IPS-18c (cell line): ENCODE results near the gene ADSL.
"Not testable (repeated sequence)": the region's sequence is repeated elsewhere in the genome, so short reads cannot be mapped to it uniquely, and the experiment has no call there.

ENCODE experiments used
- H3K4me3 ChIP-seq: 2 replicates; pipeline ENCODE4 v1.7.0; 2013; ENCODE audit warnings: low read depth, mild to moderate bottlenecking, low read length, moderate library complexity; ENCODE audit not compliant: insufficient read depth
- H3K9me3 ChIP-seq: one replicate; pipeline ENCODE4 v1.6.1; 2013; ENCODE audit warnings: mild to moderate bottlenecking, low read length, moderate library complexity; ENCODE audit not compliant: control insufficient read depth, insufficient read depth

The ADSL gene

DNA sequence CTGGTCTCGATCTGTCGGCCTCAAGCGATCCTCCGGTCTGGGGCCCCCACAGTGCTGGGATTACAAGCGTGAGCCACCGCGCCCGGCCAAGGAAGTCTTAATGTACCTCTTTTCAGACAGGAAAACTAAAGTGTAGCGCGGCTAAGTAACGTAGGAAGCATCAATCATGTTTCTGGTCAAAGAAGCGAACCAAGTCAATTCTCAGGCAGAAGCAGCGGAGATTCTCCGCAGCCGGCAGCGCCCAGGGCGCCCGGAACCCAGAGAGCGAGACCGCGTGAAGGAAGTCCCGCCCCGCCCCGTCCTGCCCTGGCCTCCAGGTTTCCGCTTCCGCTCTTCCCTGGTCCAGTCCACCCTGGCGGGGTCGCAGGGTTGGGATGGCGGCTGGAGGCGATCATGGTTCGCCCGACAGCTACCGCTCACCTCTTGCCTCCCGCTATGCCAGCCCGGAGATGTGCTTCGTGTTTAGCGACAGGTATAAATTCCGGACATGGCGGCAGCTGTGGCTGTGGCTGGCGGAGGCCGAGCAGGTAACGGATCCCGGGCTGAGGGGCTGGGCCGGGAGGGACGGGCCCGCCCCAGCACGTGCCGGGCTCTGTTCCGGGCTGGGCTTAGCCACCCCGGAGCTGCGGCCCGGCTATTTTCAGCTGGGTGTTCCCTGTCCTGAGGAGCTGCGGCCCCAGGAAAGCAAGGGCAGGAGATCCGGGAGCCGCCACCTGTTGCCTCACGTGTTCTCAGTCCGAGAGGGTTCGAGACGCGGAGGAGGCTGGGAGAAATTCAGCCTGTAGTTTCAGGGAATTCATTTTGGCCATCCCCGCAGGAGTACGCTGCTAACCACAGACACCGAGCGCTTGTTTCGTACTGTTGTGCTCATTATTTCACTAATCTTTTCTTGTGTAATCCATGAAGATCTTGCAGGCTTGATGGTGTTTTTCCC, at the start of gene ADSL:
ADSL (plus strand) TSS at position 316 of the 934 bp plus-strand sequence; CDS start at position 375, 59 bp downstream.
- Histone ChIP-seq H3K9me3 (no peaks in the 10 kb centered on the region), H3K4me3 (peak within 1 kb of the TSS; percentile 94)

DNA sequence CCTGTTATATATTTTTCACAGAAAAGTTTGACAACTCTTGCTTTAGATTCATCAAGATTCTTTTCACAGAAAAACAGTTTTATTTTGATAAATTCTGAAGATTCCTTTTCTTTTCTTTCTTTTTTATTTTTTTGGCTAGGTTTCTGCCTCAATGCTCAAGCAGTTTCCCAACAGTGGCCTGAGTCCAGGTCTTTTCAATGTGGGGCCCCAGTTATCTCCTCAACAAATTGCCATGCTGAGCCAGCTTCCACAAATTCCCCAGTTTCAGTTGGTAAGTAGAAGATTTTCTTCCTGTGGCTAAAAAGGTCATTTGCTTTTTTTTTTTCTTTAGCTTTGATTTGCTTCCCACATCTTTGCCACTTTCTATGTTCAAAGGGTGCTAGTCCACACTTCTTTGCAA, 46.0 kb upstream of the ADSL start:
- H3K9me3 ChIP-seq, result no peaks in the 10 kb centered on the region
- no peak overlapping the region for H3K4me3 ChIP-seq

DNA sequence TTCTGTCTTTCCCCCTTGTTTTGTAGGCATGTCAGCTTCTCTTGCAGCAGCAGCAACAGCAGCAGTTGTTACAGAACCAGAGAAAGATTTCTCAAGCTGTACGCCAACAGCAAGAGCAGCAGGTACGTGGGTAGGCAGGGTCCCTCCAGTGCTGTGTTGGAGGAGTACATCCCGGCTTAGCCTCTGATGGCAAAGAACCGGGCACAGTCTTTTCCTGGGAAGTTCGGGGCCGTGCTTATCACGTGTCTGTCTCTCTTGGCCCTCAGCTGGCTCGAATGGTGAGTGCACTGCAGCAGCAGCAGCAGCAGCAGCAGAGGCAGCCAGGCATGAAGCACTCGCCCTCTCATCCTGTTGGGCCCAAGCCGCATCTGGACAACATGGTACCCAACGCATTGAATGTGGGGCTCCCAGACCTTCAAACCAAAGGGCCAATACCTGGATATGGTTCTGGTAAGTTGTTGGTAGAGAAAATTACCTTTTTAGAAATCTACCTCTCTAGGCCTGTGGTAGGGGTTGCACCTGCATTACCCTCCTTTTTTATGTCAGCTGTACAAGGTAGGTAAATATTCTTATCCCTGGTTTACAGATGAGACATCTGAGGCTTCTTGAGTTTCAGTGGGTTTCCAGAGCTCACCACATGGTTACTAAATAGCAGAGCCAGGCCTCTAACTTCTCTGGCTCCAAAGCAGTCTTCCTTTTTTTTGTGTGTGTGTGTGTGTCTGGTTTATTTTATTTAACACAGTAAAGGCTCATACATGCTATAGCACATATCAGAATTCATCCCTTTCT, 45.2 kb upstream of the ADSL start:
- H3K9me3 ChIP-seq, result no peaks in the 10 kb centered on the region
- no peak overlapping the region for H3K4me3 ChIP-seq

DNA sequence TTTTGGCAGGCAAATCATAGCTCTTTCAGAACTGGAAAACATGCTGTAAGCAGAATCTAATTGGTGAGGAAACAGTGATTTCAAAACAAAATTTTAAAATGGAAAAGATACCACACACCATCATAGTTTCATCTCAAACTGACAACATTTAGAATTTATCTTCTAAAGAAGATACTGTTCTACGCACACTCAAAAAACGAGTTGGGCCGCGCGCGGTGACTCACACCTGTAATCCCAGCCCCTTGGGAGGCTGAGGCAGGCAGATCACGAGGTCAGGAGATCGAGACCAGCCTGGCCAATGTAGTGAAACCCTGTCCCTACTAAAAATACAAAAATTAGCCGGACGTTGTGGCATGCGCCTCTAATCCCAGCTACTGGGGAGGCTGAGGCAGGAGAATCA, 44.2 kb upstream of the ADSL start:
- Histone ChIP-seq H3K9me3 (no peaks in the 10 kb centered on the region), H3K4me3 (no peak overlapping the region)

DNA sequence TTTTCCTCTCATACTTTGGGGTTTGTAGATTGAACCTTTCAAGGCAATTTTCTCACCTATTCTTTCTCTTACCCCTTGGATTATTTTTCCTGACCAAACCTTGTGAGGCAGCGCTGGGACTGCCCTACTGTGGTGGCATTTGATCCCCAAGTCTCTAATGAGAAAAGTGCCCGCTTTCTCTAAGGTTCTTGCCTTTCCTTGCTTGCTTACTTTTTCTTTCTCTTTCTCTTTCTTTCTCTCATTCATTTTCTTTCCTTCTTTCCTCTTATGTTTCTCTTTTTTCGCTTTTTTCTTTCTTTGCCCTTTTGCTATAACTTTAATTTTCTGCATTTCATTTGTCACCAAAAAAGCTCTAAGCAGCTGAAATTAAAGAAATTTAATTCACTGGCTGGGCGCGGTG, 40.7 kb upstream of the ADSL start:
- H3K9me3 ChIP-seq, result no peaks in the 10 kb centered on the region
- H3K4me3 ChIP-seq, result no peak overlapping the region

DNA sequence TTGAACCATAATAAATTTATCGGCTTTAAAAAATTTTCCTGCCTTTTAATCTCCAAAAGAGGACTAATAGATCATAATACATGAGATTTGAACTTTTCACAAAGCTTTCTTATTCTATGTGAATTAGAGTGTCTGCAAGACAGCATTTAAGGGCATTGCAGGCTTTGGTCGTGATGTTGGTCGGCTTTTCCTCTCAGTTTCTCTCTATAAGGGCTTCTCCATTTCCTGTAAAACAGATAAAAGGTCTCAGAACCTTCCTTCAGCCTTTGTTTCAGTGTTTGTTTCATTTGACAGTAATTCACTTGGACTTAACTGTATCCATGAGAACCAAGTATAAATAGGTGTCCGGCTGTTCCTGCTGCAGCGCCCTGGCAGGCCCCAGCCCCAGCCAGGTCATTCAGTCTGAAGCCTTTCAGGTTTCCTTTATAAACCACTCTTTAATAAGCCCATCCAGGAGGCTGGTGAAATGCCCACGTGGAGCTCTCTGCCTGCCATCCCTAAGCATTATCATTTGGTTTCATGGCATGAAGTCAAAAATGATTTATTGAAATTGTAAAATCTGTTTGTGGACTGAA, 37.2 kb upstream of the ADSL start:
- Histone ChIP-seq H3K4me3 (no peak overlapping the region), H3K9me3 (no peaks in the 10 kb centered on the region)

DNA sequence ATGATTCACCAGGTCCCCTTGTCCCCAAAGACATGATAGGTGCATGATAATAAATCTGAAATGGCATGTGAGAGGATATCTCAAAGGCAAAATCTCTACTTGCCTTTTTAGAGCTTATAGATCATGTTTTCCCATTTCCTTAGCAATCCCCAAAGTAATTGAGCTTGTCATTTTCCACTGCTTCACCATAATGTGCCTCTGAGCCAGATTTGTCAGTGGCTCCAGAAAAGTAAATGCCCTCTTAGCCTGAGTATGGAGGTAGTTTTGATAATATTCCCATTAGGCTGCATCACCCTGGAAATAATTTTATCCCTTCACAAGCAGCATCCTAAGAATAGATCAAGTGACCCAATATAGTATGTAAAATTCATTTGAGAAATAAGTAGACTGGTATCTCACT, 36.7 kb upstream of the ADSL start:
- no peak overlapping the region for H3K4me3 ChIP-seq
- H3K9me3 ChIP-seq, result no peaks in the 10 kb centered on the region

DNA sequence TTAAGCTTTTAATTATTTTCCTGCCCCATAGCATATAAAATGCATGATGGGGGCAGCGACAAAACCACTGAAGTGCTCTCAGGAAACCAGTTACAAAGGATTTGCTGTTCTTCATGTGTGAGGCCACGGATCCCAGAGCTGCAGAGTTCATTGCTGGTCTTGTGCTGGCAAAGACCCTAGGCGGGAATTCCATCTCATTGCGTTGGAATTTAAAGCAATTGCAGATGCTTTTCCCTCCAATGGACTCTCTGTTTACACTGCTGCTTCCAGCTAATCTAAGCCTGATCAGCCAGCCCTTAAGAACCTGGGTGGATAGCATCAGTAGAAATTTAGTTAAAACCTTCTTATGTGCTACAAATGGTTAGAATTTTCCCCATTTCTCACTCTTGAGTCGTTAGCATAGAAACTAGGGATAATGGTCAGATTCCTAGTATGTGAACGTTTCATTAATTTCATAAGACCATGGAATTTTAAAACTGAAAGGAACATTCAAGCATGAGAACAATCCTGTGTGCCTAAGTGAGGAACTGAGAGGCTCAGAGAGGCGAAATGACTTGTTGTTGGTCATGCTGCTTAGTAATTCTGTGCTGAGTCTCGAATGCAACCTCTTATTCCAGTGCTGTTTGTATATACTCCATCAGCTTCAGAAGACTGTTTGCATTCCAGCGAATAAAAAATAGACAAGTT, 36.1 kb upstream of the ADSL start:
- Histone ChIP-seq H3K9me3 (no peaks in the 10 kb centered on the region), H3K4me3 (no peak overlapping the region)

DNA sequence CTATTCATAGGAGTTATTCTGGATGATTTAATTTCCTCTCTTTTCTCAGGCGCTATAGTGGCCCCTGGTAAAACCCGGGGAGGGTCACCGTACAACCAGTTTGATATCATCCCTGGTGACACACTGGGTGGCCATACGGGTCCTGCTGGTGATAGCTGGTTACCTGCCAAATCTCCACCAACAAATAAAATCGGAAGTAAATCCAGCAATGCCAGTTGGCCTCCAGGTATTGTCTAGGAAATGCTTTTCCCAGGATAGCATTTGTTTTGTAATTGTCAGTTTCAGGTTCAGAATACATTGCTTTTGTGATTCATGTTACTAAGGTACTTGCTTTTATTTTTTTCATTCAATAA, 35.6 kb upstream of the ADSL start:
- no peak overlapping the region for H3K4me3 ChIP-seq
- H3K9me3 ChIP-seq, result no peaks in the 10 kb centered on the region

DNA sequence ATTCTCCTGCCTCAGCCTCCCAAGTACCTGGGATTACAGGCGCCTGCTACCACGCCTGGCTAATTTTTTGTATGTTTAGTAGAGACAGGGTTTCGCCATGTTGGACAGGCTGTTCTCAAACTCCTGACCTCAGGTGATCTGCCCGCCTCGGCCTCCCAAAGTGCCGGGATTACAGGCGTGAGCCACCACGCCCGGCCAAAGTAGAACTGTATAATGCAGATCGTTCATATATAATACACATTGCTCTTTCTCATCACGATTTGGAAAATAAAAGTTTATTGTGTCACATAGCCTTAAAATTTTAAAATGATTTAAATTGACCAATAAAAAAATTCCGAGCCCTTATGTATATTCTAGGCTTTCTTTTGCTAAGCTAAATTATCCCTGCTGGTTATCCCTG, 34.7 kb upstream of the ADSL start:
- H3K9me3 ChIP-seq, H3K4me3 ChIP-seq: not testable (repeated sequence)

DNA sequence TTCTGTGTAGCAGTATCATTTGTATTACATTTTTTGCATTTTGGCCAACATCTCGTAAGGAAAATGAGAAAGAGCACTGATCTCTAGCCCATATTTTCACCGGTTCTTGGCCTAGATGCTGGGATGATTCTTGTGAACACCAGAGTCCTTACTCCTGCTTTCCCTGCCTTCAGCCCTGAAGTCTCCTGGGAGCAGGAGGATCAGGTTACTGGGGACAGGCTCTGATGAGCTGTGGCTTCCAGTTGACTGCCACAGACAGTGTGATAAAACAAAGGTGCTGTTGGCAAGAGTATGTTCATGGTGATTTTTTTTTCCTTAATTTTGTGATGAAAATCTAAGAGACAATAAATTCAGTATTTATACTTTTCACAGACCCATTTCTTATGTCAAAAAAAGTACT, 34.2 kb upstream of the ADSL start:
- Histone ChIP-seq H3K9me3 (no peaks in the 10 kb centered on the region), H3K4me3 (no peak overlapping the region)

DNA sequence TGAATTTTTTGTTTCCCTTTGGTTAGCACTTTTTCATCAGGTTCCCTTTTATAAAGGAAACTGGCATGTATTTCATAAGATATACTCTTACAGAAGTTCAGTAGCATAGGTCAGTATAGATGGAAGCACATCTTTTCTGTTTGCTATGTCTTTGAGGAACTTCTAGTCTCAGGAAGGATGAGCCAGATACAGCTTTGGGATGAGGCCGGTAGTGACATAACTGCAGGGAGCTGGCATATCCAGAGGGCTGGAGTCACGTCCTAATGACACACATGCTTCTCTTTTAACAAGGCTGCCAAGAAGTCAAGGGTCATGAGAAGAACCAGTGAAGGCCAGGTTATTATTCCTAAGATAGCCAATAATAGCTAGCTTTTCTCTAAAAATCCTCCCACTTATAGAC, 33.3 kb upstream of the ADSL start:
- Histone ChIP-seq H3K9me3 (no peaks in the 10 kb centered on the region), H3K4me3 (no peak overlapping the region)

DNA sequence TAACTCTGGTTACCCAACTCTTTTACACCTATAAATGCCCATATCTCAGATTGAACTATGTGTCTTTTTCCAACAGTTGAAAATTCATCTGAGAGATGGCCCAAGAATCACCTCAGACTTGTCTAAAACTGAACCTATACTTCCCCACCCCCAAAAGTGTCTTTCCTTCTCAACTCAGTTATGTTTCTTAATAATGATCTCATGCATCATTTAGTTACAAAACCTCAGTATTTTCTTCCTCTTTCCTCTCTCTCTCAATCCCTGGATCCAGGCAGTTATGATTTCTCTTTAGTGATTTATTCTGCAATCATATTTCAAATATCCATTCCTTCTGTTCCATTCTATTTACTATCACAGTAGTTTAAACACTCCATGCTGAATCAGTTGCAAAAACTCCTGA, 32.3 kb upstream of the ADSL start:
- H3K9me3 ChIP-seq, result no peaks in the 10 kb centered on the region
- no peak overlapping the region for H3K4me3 ChIP-seq

DNA sequence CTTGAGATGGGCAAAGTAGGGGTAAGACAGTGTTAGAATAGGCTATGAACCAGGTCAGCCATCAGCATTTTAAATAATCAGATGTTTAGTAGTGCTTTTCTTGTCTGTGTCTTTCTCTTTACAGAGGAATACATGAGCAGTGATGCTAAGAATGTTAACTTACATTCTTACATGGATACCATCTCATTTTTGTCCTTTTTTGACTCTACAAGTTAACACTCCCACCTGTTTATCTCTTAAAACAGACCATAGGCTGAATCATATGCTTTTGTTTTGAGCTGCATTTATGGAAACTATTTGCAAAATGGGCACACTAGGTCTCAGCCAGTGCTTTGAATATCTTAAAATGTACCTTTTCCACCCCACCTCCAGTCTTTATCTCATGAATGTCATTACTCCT, 25.6 kb upstream of the ADSL start:
- Histone ChIP-seq H3K4me3 (no peak overlapping the region), H3K9me3 (no peaks in the 10 kb centered on the region)

DNA sequence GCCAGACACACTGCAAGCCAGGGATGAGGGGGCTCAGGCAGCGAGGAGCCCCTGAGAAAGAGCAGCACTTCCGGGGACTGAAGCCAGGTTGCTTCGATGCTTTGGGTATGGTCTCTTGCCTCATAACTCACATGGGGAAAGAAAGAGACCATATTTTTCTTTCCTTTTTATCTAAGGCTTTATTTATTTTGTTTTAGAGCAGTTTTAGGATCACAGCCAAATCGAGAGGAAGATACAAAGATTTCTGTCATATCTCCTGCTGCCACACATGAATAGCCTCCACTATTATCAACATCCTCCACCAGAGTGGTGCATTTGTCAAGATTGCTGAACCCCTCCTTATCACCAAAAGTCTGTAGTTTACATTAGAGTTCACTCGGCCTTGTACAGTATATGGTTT, 24.3 kb upstream of the ADSL start:
- no peaks in the 10 kb centered on the region for H3K9me3 ChIP-seq
- H3K4me3 ChIP-seq, result no peak overlapping the region

DNA sequence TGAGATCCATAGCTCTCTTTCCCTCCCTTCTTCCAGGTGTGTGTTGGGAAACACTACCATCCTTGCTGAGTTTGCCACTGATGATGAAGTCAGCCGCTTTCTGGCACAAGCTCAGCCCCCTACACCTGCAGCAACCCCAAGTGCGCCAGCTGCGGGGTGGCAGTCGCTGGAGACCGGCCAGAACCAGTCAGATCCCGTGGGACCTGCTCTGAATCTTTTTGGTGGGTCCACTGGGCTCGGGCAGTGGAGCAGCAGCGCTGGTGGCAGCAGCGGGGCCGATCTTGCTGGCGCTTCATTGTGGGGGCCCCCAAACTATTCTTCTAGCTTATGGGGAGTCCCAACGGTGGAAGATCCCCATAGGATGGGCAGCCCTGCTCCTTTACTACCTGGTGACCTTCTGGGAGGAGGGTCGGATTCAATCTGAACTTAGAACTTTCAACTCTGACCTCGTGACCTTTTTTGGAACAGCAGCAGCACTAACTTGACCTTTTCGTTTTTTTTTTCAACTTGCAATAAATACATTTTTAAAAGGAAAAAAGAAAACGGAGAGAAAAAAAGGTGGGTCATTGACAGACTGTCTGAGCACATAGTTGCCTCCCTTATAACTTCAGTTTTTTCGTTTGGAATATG, 23.4 kb upstream of the ADSL start:
- Histone ChIP-seq H3K9me3 (no peaks in the 10 kb centered on the region), H3K4me3 (no peak overlapping the region)

DNA sequence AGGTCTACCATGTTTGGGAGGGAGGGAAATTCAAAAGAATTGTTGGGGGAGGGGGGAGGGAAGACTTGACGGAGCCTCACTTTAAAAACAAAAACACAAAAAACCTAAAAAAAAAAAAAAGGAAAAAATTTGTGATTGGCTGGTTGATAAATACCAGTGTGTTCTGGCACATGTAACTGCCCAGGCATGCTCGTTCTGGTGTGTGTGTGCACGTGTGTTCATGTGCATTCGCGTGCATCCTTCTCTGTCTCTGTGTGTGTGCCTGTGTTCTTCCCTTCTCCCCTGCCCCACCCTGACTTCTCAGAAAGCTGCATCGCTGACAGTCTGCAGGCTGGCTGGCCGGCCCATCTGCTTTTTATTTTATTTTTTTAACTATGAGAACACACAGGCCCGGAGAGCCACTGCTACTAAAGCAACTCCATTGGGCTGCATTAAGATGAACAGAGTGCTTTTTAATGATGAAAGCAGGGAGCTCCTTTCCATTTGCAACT, 22.6 kb upstream of the ADSL start:
- Histone ChIP-seq H3K4me3 (no peak overlapping the region), H3K9me3 (no peaks in the 10 kb centered on the region)
